ENCODE measurements around the gene GGCT.
"Not testable (repeated sequence)": the region's sequence is repeated elsewhere in the genome, so short reads cannot be mapped to it uniquely, and the experiment has no call there.

Gene GGCT

GRCh38 chr7:30514776-30515175 is 10.1 kb upstream of the GGCT start:
- no peak for DNase-seq

- DNase-seq: no peak
These were observed 9.5 kb upstream of the GGCT start for GRCh38 chr7:30514177-30514576.

- no peak for DNase-seq
These were observed 9.1 kb upstream of the GGCT start for GRCh38 chr7:30513762-30514161.

- no peak for DNase-seq
These were observed 7.5 kb upstream of the GGCT start for GRCh38 chr7:30511973-30512662.

- no peak for DNase-seq
These were observed 6.9 kb upstream of the GGCT start for GRCh38 chr7:30511494-30511893.

- DNase-seq: no peak
These were observed 5.8 kb upstream of the GGCT start for GRCh38 chr7:30510124-30511075.

GRCh38 chr7:30509171-30509857 is 4.7 kb upstream of the GGCT start:
- not testable (repeated sequence) for DNase-seq

GRCh38 chr7:30507346-30507900 is 2.8 kb upstream of the GGCT start:
- not testable (repeated sequence) for DNase-seq

GRCh38 chr7:30505174-30505697 is 607 bp upstream of the GGCT start:
- DNase-seq: no peak

GRCh38 chr7:30503274-30504212 is 1.1 kb downstream of the GGCT start:
- DNase-seq: no peak

- DNase-seq: no peak
These were observed 2.0 kb downstream of the GGCT start for GRCh38 chr7:30502470-30503251.

- no peak for DNase-seq
These were observed 3.4 kb downstream of the GGCT start for GRCh38 chr7:30501264-30501663.

- no peak for DNase-seq
These were observed 11.4 kb downstream of the GGCT start for GRCh38 chr7:30493228-30493627.

- no peak for DNase-seq
These were observed 13.2 kb downstream of the GGCT start for GRCh38 chr7:30491417-30491816.

- DNase-seq: no peak
These were observed 17.3 kb downstream of the GGCT start for GRCh38 chr7:30487371-30487770.

- DNase-seq: no peak
These were observed 19.0 kb downstream of the GGCT start for GRCh38 chr7:30485667-30486066.

GRCh38 chr7:30481416-30481815 is 23.2 kb downstream of the GGCT start:
- DNase-seq: not testable (repeated sequence)

GRCh38 chr7:30479202-30480120 is 25.2 kb downstream of the GGCT start:
- DNase-seq: no peak

- DNase-seq: no peak
These were observed 26.1 kb downstream of the GGCT start, which contains the start of gene NOD1 for GRCh38 chr7:30478349-30479201. Gene NOD1, minus strand, starts transcription at chr7:30478784. Its CDS starts 21,863 bp downstream, at chr7:30456921.
